GM18511 (cell line): ENCODE results near the gene DMRTA2.

Experiments
- ATAC-seq: cut with Tn5 transposase; IDR thresholded peaks from one replicate; pipeline ENCODE4 v1.9.1; 2021; ENCODE audit warnings: mild to moderate bottlenecking, moderate library complexity; ENCODE audit not compliant: unreplicated experiment

The DMRTA2 gene

DNA sequence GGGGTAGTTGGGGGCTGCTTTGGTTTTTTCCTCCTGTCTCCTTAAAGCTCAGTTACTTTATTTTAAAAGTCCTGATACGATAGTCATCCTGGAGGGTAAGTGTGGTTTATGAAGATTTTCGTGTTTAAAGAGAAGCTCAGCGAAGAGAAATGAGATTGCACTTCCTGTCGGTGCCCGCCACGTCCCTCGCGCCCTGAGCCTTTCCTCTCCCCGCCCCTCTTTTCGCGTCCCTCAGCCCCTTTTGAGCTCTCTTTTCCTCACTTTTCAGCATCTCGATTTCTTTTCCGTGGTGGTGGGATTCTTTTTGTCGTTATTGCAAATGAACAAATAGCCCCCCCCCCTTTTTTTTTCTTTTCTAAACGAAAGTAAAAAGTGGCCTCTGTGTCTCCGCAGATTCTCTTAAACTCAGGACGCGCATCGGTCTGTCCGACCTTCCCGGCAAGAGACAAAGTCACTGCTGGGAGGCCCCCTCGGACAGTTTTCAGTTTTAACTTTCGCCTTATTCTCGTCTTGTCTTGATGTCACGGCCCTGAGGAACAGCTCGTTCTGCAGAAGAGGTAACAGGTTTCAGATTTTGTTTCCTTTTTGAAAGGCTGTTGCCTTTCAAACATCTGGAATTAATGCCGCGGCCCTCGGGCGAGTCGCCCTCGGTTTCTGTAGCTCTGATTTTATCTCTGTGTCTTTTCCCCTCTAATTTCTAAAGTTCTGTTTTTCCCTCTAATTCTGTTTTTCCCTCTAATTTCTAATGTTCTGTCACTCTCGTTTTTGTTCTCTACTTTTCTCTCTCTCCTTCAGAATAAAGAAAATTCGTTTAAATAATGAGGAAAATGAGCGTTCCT is 1.0 kb upstream of the DMRTA2 start:
- no peak for ATAC-seq

DNA sequence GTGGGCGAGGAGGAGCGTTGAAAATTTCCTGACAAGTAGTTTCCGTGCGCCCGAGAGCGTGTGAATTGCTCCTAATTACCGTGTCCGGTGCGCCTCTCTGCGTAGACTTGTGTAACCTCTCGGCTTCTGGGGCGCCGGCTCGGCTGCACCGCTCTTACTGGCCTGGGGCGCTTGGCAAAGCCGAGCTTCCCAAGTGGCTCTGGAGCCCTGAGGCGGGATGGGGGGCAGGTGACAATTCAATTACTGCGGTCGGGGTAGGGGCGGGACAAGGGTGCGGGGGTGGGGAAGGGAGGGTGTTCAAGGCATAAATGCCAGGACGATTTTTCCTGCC is 392 bp upstream of the DMRTA2 start:
- ATAC-seq: no peak

GRCh38 chr1:50422675-50422945 is 633 bp downstream of the DMRTA2 start:
- no peak for ATAC-seq

- ATAC-seq: no peak
These were observed 1.2 kb downstream of the DMRTA2 start for GRCh38 chr1:50421768-50422674.

DNA sequence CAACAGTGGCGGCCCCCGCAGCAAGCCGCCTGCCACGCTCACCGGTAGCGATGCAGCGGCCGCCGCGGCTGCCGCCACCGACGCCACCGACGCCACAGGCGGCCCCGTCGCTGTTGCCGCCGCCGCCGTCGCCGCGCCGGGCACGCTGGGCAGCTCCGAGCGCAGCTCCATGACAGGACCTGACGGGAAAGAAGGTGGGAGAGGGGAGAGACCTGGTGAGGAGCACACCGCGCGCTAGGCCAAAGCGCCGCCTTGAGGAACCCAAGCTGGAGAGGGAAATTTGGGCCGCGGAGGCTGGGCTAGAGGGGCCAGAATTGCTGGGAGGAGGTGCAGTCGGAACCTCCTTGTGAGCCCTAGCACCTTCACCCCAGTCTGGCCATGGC is 1.9 kb downstream of the DMRTA2 start:
- ATAC-seq: no peak

GRCh38 chr1:50420689-50421365 is 2.4 kb downstream of the DMRTA2 start:
- no peak for ATAC-seq

DNA sequence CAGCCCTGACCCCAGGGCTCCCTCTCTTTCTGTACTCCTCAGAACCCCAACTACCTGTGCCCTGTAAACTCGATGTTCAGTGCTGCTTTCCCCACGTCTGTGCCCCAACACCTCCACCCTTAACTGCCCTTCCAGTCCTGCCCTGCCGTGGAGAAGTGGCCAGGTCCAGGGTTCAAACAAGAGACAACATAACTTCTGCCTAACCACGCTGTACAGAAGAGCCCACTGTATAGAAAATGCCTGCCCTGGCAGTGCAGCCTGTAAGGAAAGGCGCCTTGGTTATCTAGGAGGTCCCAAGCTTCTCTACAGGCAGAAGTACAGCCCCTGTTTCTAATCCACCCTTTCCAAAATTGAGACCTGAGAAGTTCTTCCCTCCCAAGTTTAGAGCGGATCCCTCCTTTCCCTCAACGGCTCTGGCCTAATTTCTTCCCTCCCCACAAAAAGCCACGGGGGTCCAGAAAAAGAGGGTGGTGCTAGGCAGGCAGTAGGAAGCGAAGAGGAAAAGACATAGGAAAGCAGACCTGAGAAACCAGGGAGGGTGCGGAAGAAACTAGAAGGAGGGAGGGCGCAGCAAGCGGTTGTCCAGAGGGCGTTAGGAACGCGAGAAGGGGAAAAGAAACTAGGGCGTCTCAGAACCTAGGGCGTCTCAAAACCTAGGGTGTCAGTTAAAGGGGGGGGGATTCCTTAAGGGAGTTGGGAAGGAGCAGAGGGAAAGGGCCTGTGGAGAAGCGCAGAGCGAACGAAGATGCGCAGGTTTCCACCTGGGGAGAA is 3.2 kb downstream of the DMRTA2 start:
- no peak for ATAC-seq

DNA sequence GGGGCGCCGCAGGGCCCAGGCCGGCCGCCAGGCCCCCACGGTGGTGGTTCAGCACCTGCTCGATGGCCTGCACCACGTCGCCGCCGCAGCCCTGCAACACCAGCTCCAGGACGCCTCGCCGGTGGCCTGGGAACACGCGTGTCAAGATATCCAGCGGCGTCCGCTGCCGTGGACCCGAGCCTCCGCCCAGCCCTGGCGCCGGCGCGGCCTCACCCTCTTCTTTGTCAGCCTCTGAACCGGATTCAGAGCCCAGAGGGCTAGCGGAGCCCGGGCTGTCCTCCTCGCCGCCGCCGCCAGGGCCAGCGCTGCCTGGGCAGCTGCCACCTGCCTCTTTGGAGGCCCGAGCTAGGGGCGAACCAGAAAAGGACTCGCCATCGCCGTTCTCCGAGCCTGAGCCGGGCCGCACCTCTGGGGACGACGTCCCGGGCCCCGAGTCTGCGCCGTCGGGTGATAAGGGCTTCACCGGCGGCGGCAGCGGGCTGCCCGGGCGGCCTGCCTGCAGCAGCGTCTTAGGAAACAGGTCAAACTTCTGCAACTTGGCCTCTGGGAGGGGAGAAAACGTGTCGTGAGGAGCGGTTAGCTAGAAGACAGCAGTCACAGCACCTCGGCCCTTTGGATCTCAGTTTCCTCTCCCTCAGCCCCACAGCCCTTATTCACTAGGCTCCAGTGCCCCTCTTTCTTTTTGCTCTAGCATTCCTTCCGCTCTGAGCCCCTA is 3.9 kb downstream of the DMRTA2 start:
- ATAC-seq: no peak

GRCh38 chr1:50418600-50419109 is 4.6 kb downstream of the DMRTA2 start:
- ATAC-seq: no peak

DNA sequence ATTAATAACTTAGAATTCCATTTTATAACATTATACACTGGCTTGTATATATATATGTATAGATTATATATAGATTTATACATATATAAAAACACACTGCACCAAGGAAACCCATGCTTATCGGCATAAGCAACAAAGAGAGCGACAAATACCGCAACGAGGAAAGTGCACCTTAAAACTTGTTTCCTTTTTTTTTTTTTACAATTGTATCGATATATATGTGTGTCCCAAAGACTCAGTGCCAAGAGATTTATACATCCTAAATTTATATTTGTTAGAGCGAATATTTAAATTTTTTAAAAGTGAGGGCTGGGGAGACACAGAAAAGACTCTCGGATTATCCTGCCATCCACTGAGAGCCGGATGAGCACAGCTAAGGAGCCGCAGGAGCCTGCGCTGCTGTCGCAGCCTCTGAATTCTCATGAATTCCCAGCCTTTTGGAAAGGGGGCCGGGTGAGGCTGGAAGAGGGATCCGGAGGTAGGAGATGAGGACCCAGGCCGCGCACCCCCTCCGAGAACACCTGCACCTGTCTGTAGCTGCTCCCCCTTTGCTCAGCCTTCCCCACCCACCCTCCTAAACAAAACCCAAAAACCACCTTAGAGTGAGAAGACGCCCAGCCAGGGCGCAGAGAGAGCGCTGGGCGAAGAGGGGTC is 5.2 kb downstream of the DMRTA2 start:
- ATAC-seq: no peak

DNA sequence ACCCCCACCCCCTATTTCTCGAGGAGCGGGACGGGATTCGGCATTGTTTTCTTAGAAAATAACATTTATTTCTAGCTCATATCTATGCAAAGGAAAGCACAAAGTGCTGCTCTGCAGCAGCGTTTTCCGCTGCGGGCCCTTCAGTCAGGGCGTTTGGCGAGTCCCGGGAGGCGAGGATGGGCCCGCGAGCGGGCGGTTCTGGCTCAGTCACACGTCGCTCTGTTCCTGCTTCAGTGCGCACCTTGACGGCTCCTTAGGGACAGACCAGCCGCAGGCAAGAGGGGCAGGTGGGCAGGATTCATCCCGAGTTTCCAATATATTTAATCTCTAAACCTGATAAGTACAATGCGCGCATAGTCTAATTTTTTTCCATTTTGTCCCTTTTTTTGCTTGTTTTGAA is 5.7 kb downstream of the DMRTA2 start:
- no peak for ATAC-seq

- ATAC-seq: no peak
These were observed 6.4 kb downstream of the DMRTA2 start for GRCh38 chr1:50416553-50417453.

- no peak for ATAC-seq
These were observed 7.1 kb downstream of the DMRTA2 start for GRCh38 chr1:50416150-50416527.

DNA sequence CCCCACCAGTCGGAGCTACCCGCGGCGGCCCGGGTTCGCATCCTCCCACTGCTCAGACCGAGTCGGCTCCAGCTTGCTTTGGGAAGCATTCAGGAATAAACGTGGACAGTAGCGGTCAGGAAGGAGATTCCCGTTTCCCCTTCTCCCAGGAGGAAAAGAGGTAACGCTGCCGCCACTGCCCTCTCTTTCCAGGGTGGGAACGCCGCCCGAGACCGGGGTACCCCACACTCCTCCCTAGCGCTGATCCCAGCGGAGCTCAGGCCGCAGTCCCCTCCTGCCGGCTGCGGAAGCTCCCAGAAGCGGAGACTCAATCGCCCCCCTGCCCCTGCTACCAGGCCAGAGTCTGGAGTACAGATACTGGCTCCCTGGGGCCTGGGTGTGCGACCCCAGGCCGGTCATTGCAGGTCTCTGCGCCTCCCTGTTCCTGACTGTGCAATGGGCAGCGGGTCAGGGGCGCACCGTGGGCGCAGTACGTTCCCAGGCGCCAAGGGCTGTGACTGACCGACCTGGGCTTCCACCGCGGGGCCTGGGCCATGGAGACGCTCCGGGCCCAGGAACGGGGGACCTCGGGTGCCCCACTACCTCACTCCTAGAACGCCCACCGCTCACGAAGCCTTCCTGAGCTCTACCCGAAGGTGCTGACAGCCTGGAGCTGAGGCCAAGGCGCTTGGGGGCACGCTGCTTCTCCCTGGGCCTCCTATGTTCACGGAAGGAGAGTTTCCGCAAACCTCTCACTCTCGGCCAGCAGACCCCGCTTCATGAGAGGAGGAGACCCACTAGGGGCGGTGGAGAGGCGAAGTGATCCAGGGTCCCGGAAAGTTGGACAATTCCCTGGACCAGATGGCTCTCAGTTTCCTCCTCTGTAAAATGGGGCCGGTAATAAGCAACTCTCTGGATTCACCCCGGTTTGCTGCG is 7.8 kb downstream of the DMRTA2 start:
- ATAC-seq: no peak

- ATAC-seq: no peak
These were observed 8.4 kb downstream of the DMRTA2 start for GRCh38 chr1:50414853-50415234.

DNA sequence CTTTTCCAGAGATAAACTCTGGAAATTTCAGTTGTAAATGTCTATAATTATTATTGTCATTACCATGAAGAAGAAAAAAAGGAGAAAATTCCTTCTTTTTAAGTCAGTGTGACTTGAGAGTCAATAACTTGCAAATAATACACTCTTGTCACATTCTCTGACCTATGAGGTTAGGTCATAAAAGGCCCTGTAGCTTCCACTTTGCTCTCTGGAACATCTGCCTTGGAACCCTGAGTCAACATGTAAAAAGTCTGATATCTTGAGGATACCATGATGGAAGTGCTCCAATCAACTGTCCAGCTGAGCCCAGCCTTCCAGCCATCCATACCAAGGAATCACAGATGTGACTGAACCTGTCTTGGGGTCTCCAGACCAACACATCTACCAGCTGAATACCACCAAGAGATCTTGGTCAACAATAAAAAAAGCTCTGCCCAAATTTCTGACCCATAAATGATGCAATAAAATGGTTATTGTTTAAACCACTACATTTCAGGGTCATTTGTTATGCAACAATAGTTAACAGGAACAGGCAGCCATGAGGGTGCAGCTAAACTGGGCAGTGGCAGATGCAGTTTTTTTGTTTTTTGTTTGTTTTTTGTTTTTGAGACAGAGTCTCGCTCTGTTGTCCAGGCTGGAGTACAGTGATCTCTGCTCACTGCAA is 10.3 kb downstream of the DMRTA2 start:
- ATAC-seq: no peak

DNA sequence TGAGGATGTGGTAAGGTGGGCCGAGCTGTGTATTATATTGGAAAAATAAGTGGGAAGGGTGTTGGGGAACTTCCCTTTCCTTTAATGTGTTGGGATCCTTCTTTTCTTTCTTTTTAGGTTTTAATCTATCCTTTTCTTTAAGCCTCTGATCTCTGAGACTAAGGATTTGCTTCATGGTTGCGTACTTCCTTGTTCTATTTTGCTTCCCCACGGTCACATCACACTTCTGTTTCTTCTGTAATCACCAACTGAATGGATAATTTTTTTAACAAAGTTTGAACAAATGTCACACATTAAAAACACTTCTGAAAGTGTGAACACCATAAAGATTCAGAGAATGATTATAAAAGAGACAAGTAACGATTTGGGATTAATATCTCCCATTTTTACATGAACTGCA is 17.4 kb downstream of the DMRTA2 start:
- no peak for ATAC-seq
